H1 (cell line): Measurements from ENCODE around the gene SLC16A8. TPM values are rescaled to one million over a fixed set of nuclear protein-coding genes. Genes with fewer than 3 reads are reported as not detected.

Source experiments
- CHD7 ChIP-seq: fragments of 300-600 bp; sonication (generic); IDR thresholded peaks from 2 replicates; pipeline ENCODE4 v1.7.1; 2012; ENCODE audit warnings: low read length, moderate library complexity, mild to moderate bottlenecking, inconsistent platforms; ENCODE audit not compliant: insufficient replicate concordance
- RNF2 ChIP-seq: fragments of 200-900, 300-1000 bp; sonication (generic); IDR thresholded peaks from 2 replicates; pipeline ENCODE4 v1.7.1; 2016; ENCODE audit warnings: borderline replicate concordance, low read depth, mild to moderate bottlenecking, antibody characterized with exemption, low read length; ENCODE audit not compliant: poor library complexity, severe bottlenecking; ENCODE audit errors: missing control alignments
- SP1 ChIP-seq: IDR thresholded peaks from 2 replicates; pipeline ENCODE4 v1.6.1; 2011; ENCODE audit warnings: low read depth, low read length
- TAF7 ChIP-seq: optimal IDR thresholded peaks from 2 replicates; pipeline ENCODE3; 2011; ENCODE audit warnings: low read depth, mild to moderate bottlenecking, inconsistent platforms, low read length, moderate library complexity, borderline replicate concordance
- polyA plus RNA-seq, 7 experiments: library from polyadenylated mRNA; depleted of rRNA in 3 of 7; stranded (reverse) in 5 of 7; unstranded in 2 of 7; fragments of >200 nt in 5 of 7; fragments of 200-250 nt in 2 of 7; gene quantifications; 1 replicate in 5 of 7; 2 replicates in 1 of 7; 4 replicates in 1 of 7; pipeline versions ENCODE4 v1.2.1 to v1.2.3, GENCODE V29; 2011 to 2013; ENCODE audit warnings: missing spikeins in 2 of 7, mixed read lengths in 2 of 7
- total RNA-seq: library from RNA; stranded (reverse); fragmentation: NEBNext Ultra II Directional; extraction: Animal tissue kit (Norgen Biotek cat#: 25700); gene quantifications from 2 replicates; pipeline ENCODE4 v1.2.1, GENCODE V29; 2021

SLC16A8 gene
- total and polyA plus RNA-seq, 2 of the 8 experiments (the other 6 are each of a cell fraction or from before 2014, with no cell fraction given): 0.70 TPM; not detected in 1

DNA sequence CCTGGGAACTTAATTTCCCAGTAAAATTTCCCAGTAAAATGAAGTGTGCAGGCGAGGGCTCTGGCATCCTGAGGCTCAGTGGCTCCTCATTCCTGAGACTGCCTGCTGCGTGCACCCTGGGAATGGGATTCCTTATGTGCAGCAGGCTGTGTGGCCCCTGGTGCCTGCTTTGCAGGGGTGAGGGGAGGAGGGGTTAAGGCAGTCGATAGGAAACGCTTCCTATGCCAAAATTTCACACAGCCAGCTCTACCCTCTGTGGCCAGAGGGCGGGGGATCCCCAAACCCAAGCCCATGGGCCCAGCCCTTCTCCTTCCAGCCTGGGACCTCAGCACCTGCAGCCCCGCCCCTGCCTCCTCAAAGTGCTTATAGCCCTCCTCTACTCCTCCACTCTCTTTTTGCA lies 38.6 kb upstream of the SLC16A8 start (continued):
- TF ChIP-seq CHD7: no peak
- TF ChIP-seq TAF7: no peak
- TF ChIP-seq SP1: no peak
- TF ChIP-seq RNF2: no peak
